Measurements from ENCODE around the gene TSPAN5. TPM values are rescaled to one million over a fixed set of nuclear protein-coding genes. Genes with fewer than 3 reads are reported as not detected.
A peak's percentile ranks its signal among the peaks of the same experiment; 100 is the strongest.

Gene TSPAN5
- total and polyA plus RNA-seq, 10 donors: 4.6 to 33.6 (median 22.9) TPM

DNA sequence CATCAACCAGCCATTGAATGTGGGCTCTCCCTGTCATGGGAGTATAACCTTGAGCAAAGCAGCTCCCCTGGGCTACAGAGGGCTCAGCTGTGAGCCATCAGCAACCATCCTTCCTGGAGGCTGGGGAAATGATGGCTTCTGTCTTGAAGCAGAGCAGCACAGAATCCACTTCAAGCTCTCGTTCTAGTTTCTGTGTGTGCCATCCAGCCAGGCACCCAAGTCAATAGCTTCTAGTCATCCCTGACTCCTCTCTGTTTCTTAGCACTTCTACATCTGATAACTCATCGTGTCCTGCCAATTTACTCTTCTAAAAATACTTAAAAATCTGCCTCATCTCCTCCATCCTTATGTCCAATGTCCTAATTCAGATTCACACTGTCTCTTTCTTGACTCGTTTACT lies 42.2 kb upstream of the TSPAN5 start:
- no peaks in the 10 kb centered on the region for H3K4me1 ChIP-seq
- no peaks in the 10 kb centered on the region for H3K36me3 ChIP-seq
- intact Hi-C loops (cut with DNase I; ENCODE audit: low total_unique reads): no loop called here
- 80 to 92% (median 84%) methylated on average over 3 of the region's 3 CpGs for WGBS, 5 donors
- TF ChIP-seq, protein P1, sequence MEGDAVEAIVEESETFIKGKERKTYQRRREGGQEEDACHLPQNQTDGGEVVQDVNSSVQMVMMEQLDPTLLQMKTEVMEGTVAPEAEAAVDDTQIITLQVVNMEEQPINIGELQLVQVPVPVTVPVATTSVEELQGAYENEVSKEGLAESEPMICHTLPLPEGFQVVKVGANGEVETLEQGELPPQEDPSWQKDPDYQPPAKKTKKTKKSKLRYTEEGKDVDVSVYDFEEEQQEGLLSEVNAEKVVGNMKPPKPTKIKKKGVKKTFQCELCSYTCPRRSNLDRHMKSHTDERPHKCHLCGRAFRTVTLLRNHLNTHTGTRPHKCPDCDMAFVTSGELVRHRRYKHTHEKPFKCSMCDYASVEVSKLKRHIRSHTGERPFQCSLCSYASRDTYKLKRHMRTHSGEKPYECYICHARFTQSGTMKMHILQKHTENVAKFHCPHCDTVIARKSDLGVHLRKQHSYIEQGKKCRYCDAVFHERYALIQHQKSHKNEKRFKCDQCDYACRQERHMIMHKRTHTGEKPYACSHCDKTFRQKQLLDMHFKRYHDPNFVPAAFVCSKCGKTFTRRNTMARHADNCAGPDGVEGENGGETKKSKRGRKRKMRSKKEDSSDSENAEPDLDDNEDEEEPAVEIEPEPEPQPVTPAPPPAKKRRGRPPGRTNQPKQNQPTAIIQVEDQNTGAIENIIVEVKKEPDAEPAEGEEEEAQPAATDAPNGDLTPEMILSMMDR (IDR thresholded peaks at IDR 0.05 in 8 of 11, conservative IDR thresholded peaks at IDR 0.05 in 3 of 11): no peak
- TF ChIP-seq POLR2AphosphoS5 (IDR thresholded peaks at IDR 0.05) (no peak), POLR2A (IDR thresholded peaks at IDR 0.05) (no peak)
- peaks cover 0 to 49% (median 26%) of the 10 kb centered on the region in 8 donors for H3K9me3 ChIP-seq
- H3K4me3 ChIP-seq: no peak overlapping the region
- no peaks in the 10 kb centered on the region for H3K27me3 ChIP-seq (replicated peaks in 1 of 7)
- no peak overlapping the region for H3K27ac ChIP-seq
- no peak for DNase-seq

DNA sequence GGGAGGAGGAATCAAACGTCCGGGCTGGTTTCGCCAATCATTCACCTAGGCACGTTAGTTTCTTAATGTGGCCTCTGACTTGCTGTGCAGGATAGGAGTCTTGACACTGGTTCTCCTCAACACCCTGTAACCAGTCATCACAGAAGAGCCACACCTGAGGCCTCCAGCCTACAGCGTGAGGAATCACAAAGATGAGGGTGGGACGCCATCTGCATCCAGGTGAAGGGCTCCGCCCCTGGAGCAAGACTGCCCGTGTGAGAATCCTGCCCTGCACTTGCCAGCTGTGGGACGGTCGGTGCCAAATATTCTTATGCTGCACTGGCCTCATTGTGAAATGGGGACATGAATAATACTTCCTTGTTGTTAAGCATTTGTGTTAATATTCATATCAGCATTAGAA lies 35.7 kb upstream of the TSPAN5 start:
- Histone ChIP-seq H3K9me3 (peaks cover 0 to 28% (median 10%) of the 10 kb centered on the region in 8 donors), H3K27ac (no peak overlapping the region), H3K4me3 (no peak overlapping the region), H3K27me3 (replicated peaks in 1 of 7) (no peaks in the 10 kb centered on the region), H3K4me1 (peaks cover 0 to 18% (median 5%) of the 10 kb centered on the region in 6 donors), H3K36me3 (no peaks in the 10 kb centered on the region)
- intact Hi-C loops (cut with DNase I; ENCODE audit: low total_unique reads): no loop called here
- TF ChIP-seq, protein P1 (IDR thresholded peaks at IDR 0.05 in 8 of 11, conservative IDR thresholded peaks at IDR 0.05 in 3 of 11): no peak
- no peak for TF ChIP-seq POLR2AphosphoS5 (IDR thresholded peaks at IDR 0.05)
- TF ChIP-seq POLR2A (IDR thresholded peaks at IDR 0.05): no peak
- no peak for DNase-seq
- WGBS, 5 donors: 91 to 96% (median 93%) methylated on average over 10 of the region's 10 CpGs

DNA sequence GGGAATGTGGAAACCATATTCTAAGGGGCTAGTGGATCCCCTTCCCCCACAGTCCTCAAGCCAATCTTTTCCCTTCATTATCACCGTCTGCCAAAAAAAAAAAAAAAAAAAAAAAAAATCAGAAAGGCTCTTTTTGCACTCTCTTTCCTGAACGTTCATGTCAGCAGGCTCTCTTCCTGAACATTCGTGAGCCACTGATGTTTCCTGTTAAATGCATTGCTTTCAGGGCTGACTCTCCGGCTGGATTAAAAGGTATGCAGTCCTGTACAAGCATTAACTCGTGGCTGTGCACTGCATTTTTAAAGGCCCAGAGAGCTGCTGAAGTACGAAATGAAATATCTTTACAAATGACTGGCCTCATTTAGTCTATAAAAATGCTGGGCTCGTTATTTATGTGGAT lies 34.0 kb upstream of the TSPAN5 start:
- H3K9me3 ChIP-seq: peaks cover 0 to 13% (median 2%) of the 10 kb centered on the region in 8 donors
- TF ChIP-seq POLR2AphosphoS5 (IDR thresholded peaks at IDR 0.05): no peak
- TF ChIP-seq, protein P1 (IDR thresholded peaks at IDR 0.05 in 8 of 11, conservative IDR thresholded peaks at IDR 0.05 in 3 of 11): no peak
- no peak for TF ChIP-seq POLR2A (IDR thresholded peaks at IDR 0.05)
- intact Hi-C loops (cut with DNase I; ENCODE audit: low total_unique reads): no loop called here

DNA sequence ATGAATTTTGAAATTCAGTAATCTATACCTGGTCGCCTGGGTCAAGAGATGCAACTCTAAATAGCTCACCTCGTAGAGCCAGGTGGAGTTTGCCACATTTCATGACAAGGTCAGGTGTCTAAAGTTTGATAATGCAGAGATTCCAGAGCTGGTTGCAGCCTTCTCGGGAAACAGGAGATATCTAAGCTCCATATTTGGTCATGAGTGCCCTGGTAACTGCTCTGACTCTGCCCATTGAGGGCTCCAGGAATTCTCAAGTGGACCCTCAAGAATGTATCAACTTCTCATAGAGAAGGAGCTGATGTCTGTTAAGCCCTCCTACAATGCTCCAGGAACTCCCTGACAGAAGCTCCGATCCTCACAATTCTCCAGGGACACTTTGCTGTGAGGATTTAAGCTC lies 33.2 kb upstream of the TSPAN5 start:
- WGBS, 5 donors: 74 to 90% (median 88%) methylated on average over 4 of the region's 4 CpGs
- no peak for DNase-seq
- intact Hi-C loops (cut with DNase I; ENCODE audit: low total_unique reads): no loop called here
- Histone ChIP-seq H3K27me3 (replicated peaks in 1 of 7) (no peaks in the 10 kb centered on the region), H3K4me1 (peaks cover 0 to 36% (median 7%) of the 10 kb centered on the region in 6 donors), H3K4me3 (no peak overlapping the region), H3K36me3 (no peaks in the 10 kb centered on the region), H3K27ac (no peak overlapping the region), H3K9me3 (peaks cover 0 to 5% (median 0%) of the 10 kb centered on the region in 8 donors)
- TF ChIP-seq POLR2AphosphoS5 (IDR thresholded peaks at IDR 0.05) (no peak), POLR2A (IDR thresholded peaks at IDR 0.05) (no peak)
- TF ChIP-seq, protein P1 (IDR thresholded peaks at IDR 0.05 in 8 of 11, conservative IDR thresholded peaks at IDR 0.05 in 3 of 11): no peak

More for the DNA sequence above, 34.0 kb upstream of the TSPAN5 start:
- Histone ChIP-seq H3K36me3 (no peaks in the 10 kb centered on the region), H3K4me3 (no peak overlapping the region), H3K27ac (peak overlapping the region in 5 of 8 donors; percentile 12 to 36 (median 26)), H3K27me3 (replicated peaks in 1 of 7) (no peaks in the 10 kb centered on the region), H3K4me1 (peaks cover 0 to 34% (median 7%) of the 10 kb centered on the region in 6 donors)
- 36 to 45% (median 37%) methylated on average over 7 of the region's 7 CpGs for WGBS, 5 donors
- no peak for DNase-seq
